Placental pericyte (primary cell): Measurements from ENCODE around the gene ENTPD2. TPM values are rescaled to one million over a fixed set of nuclear protein-coding genes. Genes with fewer than 3 reads are reported as not detected.

Experiments used
- small RNA-seq: library from RNA; depleted of rRNA; stranded (forward); fragments of <200 nt; gene quantifications from one replicate; pipeline ENCODE3, GENCODE V24; 2012; ENCODE audit warnings: low replicate concordance
- total RNA-seq: library from RNA; depleted of rRNA; stranded (reverse); fragments of >200 nt; gene quantifications from 2 replicates; pipeline ENCODE4 v1.2.3, GENCODE V29; 2012

Gene ENTPD2
- total RNA-seq, result not detected in 2 replicates

GRCh38 chr9:137053944-137054931 is at the start of gene ENTPD2:
TSS of gene ENTPD2 (minus strand) at chr9:137054061. CDS start at chr9:137053997, 64 bp downstream.

GRCh38 chr9:137086531-137087408 is 32.9 kb upstream of the ENTPD2 start, which contains the start of gene MAN1B1:
TSS of gene MAN1B1 (plus strand) at chr9:137086985. CDS start at chr9:137087000, 15 bp downstream.

GRCh38 chr9:137077010-137077747 is 23.3 kb upstream of the ENTPD2 start, which contains the start of gene UAP1L1:
TSS of gene UAP1L1 (plus strand) at chr9:137077517. CDS start at chr9:137077533, 16 bp downstream.

GRCh38 chr9:137070201-137070905 is 16.5 kb upstream of the ENTPD2 start, which contains the start of gene SAPCD2:
TSS of gene SAPCD2 (minus strand) at chr9:137070557. CDS start at chr9:137070460, 97 bp downstream.

GRCh38 chr9:137046088-137046787 is 7.6 kb downstream of the ENTPD2 start, which contains the start of gene NPDC1:
TSS of gene NPDC1 (minus strand) at chr9:137046177. CDS start at chr9:137045989, 188 bp downstream.

GRCh38 chr9:137031904-137032640 is 21.8 kb downstream of the ENTPD2 start, which contains the start of gene FUT7:
TSS of gene FUT7 (minus strand) at chr9:137032088. CDS start at chr9:137031991, 97 bp downstream.

GRCh38 chr9:137027369-137028262 is 26.2 kb downstream of the ENTPD2 start, which contains the start of gene ABCA2:
TSS of gene ABCA2 (minus strand) at chr9:137028237. CDS start at chr9:137028140, 97 bp downstream.

Small RNA genes lying within 50 kb of the gene (small RNA-seq; reads per million reads assigned to genes)
- gene RF00153, result not detected

Other genes starting within 250 kb of the ENTPD2 start
- 77.0 and 129 TPM in 2 replicates for gene RABL6, start 246.1 kb downstream of the ENTPD2 start, total RNA-seq
- 1.4 and 2.0 TPM in 2 replicates for gene AJM1, start 211.6 kb downstream of the ENTPD2 start, total RNA-seq
- 54.8 and 63.5 TPM in 2 replicates for gene PHPT1, start 204.7 kb downstream of the ENTPD2 start, total RNA-seq
- 2.0 and 3.5 TPM in 2 replicates for gene MAMDC4, start 201.7 kb downstream of the ENTPD2 start, total RNA-seq
- gene EDF1, start 187.8 kb downstream of the ENTPD2 start, total RNA-seq, result 169 and 339 TPM in 2 replicates
- gene TRAF2, start 167.5 kb downstream of the ENTPD2 start, total RNA-seq, result 9.6 and 15.2 TPM in 2 replicates
- gene FBXW5, start 109.3 kb downstream of the ENTPD2 start, total RNA-seq, result 198 and 213 TPM in 2 replicates
- gene C8G, start 108.8 kb downstream of the ENTPD2 start, total RNA-seq, result 0.66 TPM in 1 of 2 replicates, not detected in the other
- gene LCN12, start 101.8 kb downstream of the ENTPD2 start, total RNA-seq, result 0.88 TPM in 1 of 2 replicates, not detected in the other
- 4.2 and 78.6 TPM in 2 replicates for gene PTGDS, start 76.6 kb downstream of the ENTPD2 start, total RNA-seq
- gene LCNL1, start 71.1 kb downstream of the ENTPD2 start, total RNA-seq, result 0.14 and 9.8 TPM in 2 replicates
- gene PAXX, start 61.6 kb downstream of the ENTPD2 start, total RNA-seq, result 12.0 and 13.9 TPM in 2 replicates
- 4.3 and 12.7 TPM in 2 replicates for gene CLIC3, start 57.5 kb downstream of the ENTPD2 start, total RNA-seq
- gene ABCA2, start 25.8 kb downstream of the ENTPD2 start, total RNA-seq, result 18.8 and 18.9 TPM in 2 replicates
- not detected in 2 replicates for gene FUT7, start 22.0 kb downstream of the ENTPD2 start, total RNA-seq
- gene NPDC1, start 7.9 kb downstream of the ENTPD2 start, total RNA-seq, result 16.0 and 21.0 TPM in 2 replicates
- gene SAPCD2, start 16.5 kb upstream of the ENTPD2 start, total RNA-seq, result 0.22 and 15.9 TPM in 2 replicates
- gene UAP1L1, start 23.5 kb upstream of the ENTPD2 start, total RNA-seq, result 28.2 and 29.1 TPM in 2 replicates
- gene MAN1B1, start 32.9 kb upstream of the ENTPD2 start, total RNA-seq, result 68.1 and 103 TPM in 2 replicates
- 58.1 and 86.7 TPM in 2 replicates for gene DPP7, start 60.7 kb upstream of the ENTPD2 start, total RNA-seq
- gene GRIN1, start 85.1 kb upstream of the ENTPD2 start, total RNA-seq, result 0.29 TPM in 1 of 2 replicates, not detected in the other
- not detected in 2 replicates for gene LRRC26, start 116.0 kb upstream of the ENTPD2 start, total RNA-seq
- gene TMEM210, start 118.0 kb upstream of the ENTPD2 start, total RNA-seq, result not detected in 2 replicates
- gene ANAPC2, start 134.5 kb upstream of the ENTPD2 start, total RNA-seq, result 30.4 and 32.4 TPM in 2 replicates
- 75.5 and 82.3 TPM in 2 replicates for gene SSNA1, start 134.6 kb upstream of the ENTPD2 start, total RNA-seq
- gene TPRN, start 146.7 kb upstream of the ENTPD2 start, total RNA-seq, result 9.9 and 14.9 TPM in 2 replicates
- gene TMEM203, start 151.6 kb upstream of the ENTPD2 start, total RNA-seq, result 28.9 and 41.4 TPM in 2 replicates
- gene NDOR1, start 151.6 kb upstream of the ENTPD2 start, total RNA-seq, result 10.1 and 15.3 TPM in 2 replicates
- 0.22 and 0.43 TPM in 2 replicates for gene RNF208, start 168.2 kb upstream of the ENTPD2 start, total RNA-seq
- 0.14 and 0.66 TPM in 2 replicates for gene CYSRT1, start 171.1 kb upstream of the ENTPD2 start, total RNA-seq
- not detected in 2 replicates for gene RNF224, start 173.4 kb upstream of the ENTPD2 start, total RNA-seq
- gene SLC34A3, start 176.8 kb upstream of the ENTPD2 start, total RNA-seq, result not detected in 2 replicates
- gene TUBB4B, start 187.2 kb upstream of the ENTPD2 start, total RNA-seq, result 93.4 and 509 TPM in 2 replicates
- not detected in 2 replicates for gene STPG3, start 197.2 kb upstream of the ENTPD2 start, total RNA-seq
- 44.2 and 74.0 TPM in 2 replicates for gene NELFB, start 201.3 kb upstream of the ENTPD2 start, total RNA-seq
- gene TOR4A, start 223.7 kb upstream of the ENTPD2 start, total RNA-seq, result 48.1 and 108 TPM in 2 replicates
- 0.43 TPM in 1 of 2 replicates, not detected in the other for gene NRARP, start 248.2 kb upstream of the ENTPD2 start, total RNA-seq